Right lung (tissue), 5 donors: ENCODE results near the gene HSPA1L. TPM values are rescaled to one million over a fixed set of nuclear protein-coding genes. Genes with fewer than 3 reads are reported as not detected.

ENCODE experiments used
- DNase-seq, 2 donors: peaks; one replicate each; pipeline ENCODE4 v3.0.0-alpha.2; 2013
- polyA plus RNA-seq, 5 donors: library from polyadenylated mRNA; unstranded; fragments of 120-200 nt; gene quantifications; one replicate each; pipeline versions ENCODE4 v1.2.1 to v1.2.3, GENCODE V29; 2013; ENCODE audit warnings: inconsistent platforms in 1 of 5, low replicate concordance in 1 of 5; ENCODE audit not compliant: insufficient read length in 5 of 5, insufficient read depth in 1 of 5

The HSPA1L gene
- polyA plus RNA-seq, 5 donors = 2.9 to 4.6 (median 3.5) TPM

DNA sequence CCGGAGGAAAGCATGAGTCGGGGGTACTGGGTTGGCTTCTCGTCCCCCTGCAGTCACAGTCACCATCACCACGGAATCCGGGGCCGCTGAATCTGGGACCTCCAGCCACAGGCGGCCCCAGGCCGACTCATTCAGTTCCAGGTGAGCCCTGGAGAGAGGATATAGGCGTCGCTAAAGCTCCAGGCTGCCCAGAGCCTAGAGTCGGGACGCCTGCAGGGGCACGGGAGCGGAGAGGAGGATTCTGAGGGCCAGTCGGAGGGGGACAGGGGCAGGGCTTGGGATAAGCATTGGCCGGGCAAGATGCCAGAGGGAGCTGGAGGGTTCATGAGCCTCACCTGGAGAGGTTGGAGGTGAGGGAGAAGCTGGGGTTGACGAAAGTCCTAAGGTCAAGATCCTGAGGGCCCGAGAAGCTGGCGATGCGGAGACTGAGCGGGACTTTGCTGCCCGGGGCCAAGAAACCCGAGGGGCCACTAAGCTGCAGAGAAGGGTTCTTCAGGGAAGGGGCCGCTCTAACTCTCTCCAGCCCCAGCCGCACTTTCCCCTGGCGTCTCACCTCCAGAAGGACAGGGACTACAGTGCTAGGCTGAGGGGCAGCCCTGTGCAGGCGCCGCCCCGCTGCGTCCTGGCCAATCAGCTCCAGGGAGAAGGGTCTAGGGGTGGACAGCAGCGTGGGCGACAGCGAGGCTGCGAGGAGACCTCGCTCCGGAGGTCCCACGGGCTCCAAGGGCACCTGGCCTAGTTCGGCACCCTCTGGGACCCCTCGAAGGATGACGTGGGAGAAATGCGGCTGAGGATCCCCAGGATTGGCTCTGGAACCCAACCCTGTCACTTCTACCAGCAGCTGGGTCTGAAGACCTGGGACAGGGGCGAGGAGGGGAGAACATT is 48.9 kb downstream of the HSPA1L start:
- no peak for DNase-seq

DNA sequence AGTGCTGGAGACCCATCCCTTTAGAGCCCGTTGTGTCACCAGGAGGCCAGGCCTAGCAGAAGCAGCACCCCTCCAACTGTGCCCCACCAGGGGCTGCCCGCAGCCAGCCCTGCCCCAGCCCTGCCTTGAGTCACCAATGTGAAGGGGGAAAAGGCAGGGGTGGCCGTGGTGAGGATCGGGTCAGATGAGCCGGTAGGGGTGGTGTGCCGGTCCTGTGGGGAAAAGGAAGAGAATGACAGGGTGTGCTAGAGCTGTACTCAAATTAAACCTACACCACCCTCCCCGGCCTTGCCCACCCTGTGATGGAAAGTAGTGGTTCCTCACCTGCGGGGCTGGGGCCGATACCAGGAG is 49.5 kb downstream of the HSPA1L start:
- no peak for DNase-seq

GRCh38 chr6:31764198-31764597 is 50.9 kb downstream of the HSPA1L start:
- DNase-seq = no peak

GRCh38 chr6:31763619-31763940 is 51.5 kb downstream of the HSPA1L start:
- no peak for DNase-seq

- no peak for DNase-seq
These were observed 52.0 kb downstream of the HSPA1L start for GRCh38 chr6:31762878-31763618.

DNA sequence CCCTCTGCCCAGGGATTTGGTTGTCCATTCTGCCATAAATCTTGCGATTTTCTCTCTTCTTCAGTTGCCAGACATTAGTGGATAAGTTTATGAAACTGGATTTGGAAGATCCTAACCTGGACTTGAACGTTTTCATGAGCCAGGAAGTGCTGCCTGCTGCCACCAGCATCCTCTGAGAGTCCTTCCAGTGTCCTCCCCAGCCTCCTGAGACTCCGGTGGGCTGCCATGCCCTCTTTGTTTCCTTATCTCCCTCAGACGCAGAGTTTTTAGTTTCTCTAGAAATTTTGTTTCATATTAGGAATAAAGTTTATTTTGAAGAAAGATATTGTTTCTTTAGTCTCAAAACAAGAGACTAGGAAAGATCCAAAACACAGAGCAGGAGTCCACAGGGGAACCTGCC is 52.7 kb downstream of the HSPA1L start, which contains the start of gene SAPCD1:
Gene SAPCD1, plus strand, starts transcription at position 301 of the 400 bp plus-strand sequence. CDS start 399 bp downstream, outside the sequence.
- DNase-seq = no peak

DNA sequence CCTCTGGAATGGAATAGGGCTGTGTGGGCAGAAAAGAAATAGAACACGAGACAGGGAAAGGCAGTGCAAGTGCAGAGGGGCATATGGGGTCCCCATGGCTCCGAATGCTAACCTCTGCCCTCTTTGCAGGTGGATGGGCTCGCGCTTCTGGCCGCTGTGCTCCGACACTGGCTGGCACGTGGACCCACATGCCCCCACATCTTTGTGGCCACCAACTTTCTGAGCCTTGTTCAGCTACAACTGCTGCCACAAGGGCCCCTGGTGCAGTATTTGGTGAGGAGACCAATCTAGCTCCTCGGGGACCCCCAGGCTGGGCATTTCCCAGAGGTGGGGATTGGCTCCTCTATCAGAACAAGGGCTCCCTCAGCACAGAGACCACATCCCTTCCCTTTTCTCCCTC is 53.7 kb downstream of the HSPA1L start:
- DNase-seq = no peak

GRCh38 chr6:31760790-31761189 is 54.3 kb downstream of the HSPA1L start:
- no peak for DNase-seq

Other genes starting within 250 kb of the HSPA1L start
- under 1 TPM; 0.16 to 0.52 (median 0.35) TPM for gene LTA, start 243.0 kb downstream of the HSPA1L start, polyA plus RNA-seq
- gene TNF, start 239.7 kb downstream of the HSPA1L start, polyA plus RNA-seq = under 1 TPM in 4 of 5 donors, not detected in 1; 0.21 to 0.48 (median 0.23) TPM
- 1 to 10 TPM; 2.4 to 4.7 (median 2.5) TPM for gene LTB, start 232.9 kb downstream of the HSPA1L start, polyA plus RNA-seq
- 1 to 10 TPM; 5.4 to 9.2 (median 6.6) TPM for gene LST1, start 229.0 kb downstream of the HSPA1L start, polyA plus RNA-seq
- gene NCR3, start 222.3 kb downstream of the HSPA1L start, polyA plus RNA-seq = under 1 TPM in 4 of 5 donors, not detected in 1; 0.21 to 0.73 (median 0.39) TPM
- gene AIF1, start 200.0 kb downstream of the HSPA1L start, polyA plus RNA-seq = 10 to 100 TPM; 18.6 to 25.9 (median 21.7) TPM
- gene PRRC2A, start 194.6 kb downstream of the HSPA1L start, polyA plus RNA-seq = 100 to 1,000 TPM; 128 to 193 (median 141) TPM
- 100 to 1,000 TPM; 171 to 262 (median 214) TPM for gene BAG6, start 162.6 kb downstream of the HSPA1L start, polyA plus RNA-seq
- gene APOM, start 159.4 kb downstream of the HSPA1L start, polyA plus RNA-seq = 10 to 100 TPM in 1 of 5 donors, 1 to 10 TPM in 4; 4.5 to 12.0 (median 6.3) TPM
- 10 to 100 TPM; 15.3 to 19.6 (median 16.6) TPM for gene C6orf47, start 154.5 kb downstream of the HSPA1L start, polyA plus RNA-seq
- gene GPANK1, start 150.3 kb downstream of the HSPA1L start, polyA plus RNA-seq = 10 to 100 TPM; 17.9 to 23.6 (median 21.5) TPM
- gene CSNK2B, start 149.2 kb downstream of the HSPA1L start, polyA plus RNA-seq = 100 to 1,000 TPM; 172 to 193 (median 189) TPM
- 10 to 100 TPM; 24.1 to 40.6 (median 31.2) TPM for gene LY6G5B, start 145.3 kb downstream of the HSPA1L start, polyA plus RNA-seq
- 1 to 10 TPM; 2.7 to 5.0 (median 4.4) TPM for gene LY6G5C, start 134.2 kb downstream of the HSPA1L start, polyA plus RNA-seq
- 10 to 100 TPM; 48.7 to 64.2 (median 59.9) TPM for gene ABHD16A, start 112.0 kb downstream of the HSPA1L start, polyA plus RNA-seq
- 1 to 10 TPM in 3 of 5 donors, under 1 TPM in 1, not detected in 1; 0.88 to 1.5 (median 1.2) TPM for gene LY6G6F, start 108.4 kb downstream of the HSPA1L start, polyA plus RNA-seq
- gene LY6G6D, start 99.9 kb downstream of the HSPA1L start, polyA plus RNA-seq = under 1 TPM in 3 of 5 donors, not detected in 2; 0.48 to 0.88 (median 0.80) TPM
- under 1 TPM; 0.39 to 0.93 (median 0.65) TPM for gene LY6G6C, start 93.5 kb downstream of the HSPA1L start, polyA plus RNA-seq
- gene MPIG6B, start 91.9 kb downstream of the HSPA1L start, polyA plus RNA-seq = 1 to 10 TPM; 2.4 to 3.8 (median 3.0) TPM
- gene DDAH2, start 86.0 kb downstream of the HSPA1L start, polyA plus RNA-seq = 100 to 1,000 TPM; 137 to 213 (median 159) TPM
- gene CLIC1, start 78.8 kb downstream of the HSPA1L start, polyA plus RNA-seq = 100 to 1,000 TPM; 265 to 287 (median 272) TPM
- gene MSH5, start 75.3 kb downstream of the HSPA1L start, polyA plus RNA-seq = 10 to 100 TPM; 27.3 to 45.6 (median 29.6) TPM
- gene SAPCD1, start 52.6 kb downstream of the HSPA1L start, polyA plus RNA-seq = 10 to 100 TPM in 1 of 5 donors, 1 to 10 TPM in 4; 6.6 to 12.2 (median 8.2) TPM
- gene VWA7, start 38.0 kb downstream of the HSPA1L start, polyA plus RNA-seq = 1 to 10 TPM; 1.6 to 3.7 (median 2.0) TPM
- gene VARS1, start 19.5 kb downstream of the HSPA1L start, polyA plus RNA-seq = 10 to 100 TPM; 32.5 to 52.1 (median 38.9) TPM
- 10 to 100 TPM; 78.9 to 89.9 (median 81.8) TPM for gene LSM2, start 8.3 kb downstream of the HSPA1L start, polyA plus RNA-seq
- 100 to 1,000 TPM in 2 of 5 donors, 10 to 100 TPM in 3; 56.8 to 137 (median 68.3) TPM for gene HSPA1A, start 260 bp upstream of the HSPA1L start, polyA plus RNA-seq
- 100 to 1,000 TPM in 2 of 5 donors, 10 to 100 TPM in 3; 63.8 to 137 (median 79.9) TPM for gene HSPA1B, start 12.5 kb upstream of the HSPA1L start, polyA plus RNA-seq
- 10 to 100 TPM; 22.3 to 31.1 (median 29.1) TPM for gene NEU1, start 47.5 kb upstream of the HSPA1L start, polyA plus RNA-seq
- 10 to 100 TPM; 10.2 to 24.4 (median 19.1) TPM for gene SLC44A4, start 63.7 kb upstream of the HSPA1L start, polyA plus RNA-seq
- gene EHMT2, start 82.4 kb upstream of the HSPA1L start, polyA plus RNA-seq = 10 to 100 TPM; 59.7 to 83.8 (median 74.1) TPM
- 10 to 100 TPM; 17.0 to 24.5 (median 21.3) TPM for gene ZBTB12, start 86.8 kb upstream of the HSPA1L start, polyA plus RNA-seq
- 1 to 10 TPM; 3.6 to 7.4 (median 6.0) TPM for gene C2, start 112.4 kb upstream of the HSPA1L start, polyA plus RNA-seq
- 1 to 10 TPM; 2.1 to 8.6 (median 4.3) TPM for gene CFB, start 130.8 kb upstream of the HSPA1L start, polyA plus RNA-seq
- 10 to 100 TPM; 76.5 to 93.4 (median 81.9) TPM for gene NELFE, start 143.7 kb upstream of the HSPA1L start, polyA plus RNA-seq
- gene SKIC2, start 143.9 kb upstream of the HSPA1L start, polyA plus RNA-seq = 10 to 100 TPM; 32.1 to 43.2 (median 41.7) TPM
- gene DXO, start 156.9 kb upstream of the HSPA1L start, polyA plus RNA-seq = 10 to 100 TPM; 22.7 to 31.8 (median 27.5) TPM
- gene C4A, start 166.8 kb upstream of the HSPA1L start, polyA plus RNA-seq = 10 to 100 TPM in 1 of 5 donors, 1 to 10 TPM in 4; 4.6 to 17.8 (median 7.6) TPM
- gene C4B, start 199.5 kb upstream of the HSPA1L start, polyA plus RNA-seq = 10 to 100 TPM in 2 of 5 donors, 1 to 10 TPM in 3; 6.0 to 20.5 (median 8.7) TPM
- gene CYP21A2, start 223.1 kb upstream of the HSPA1L start, polyA plus RNA-seq = 1 to 10 TPM in 1 of 5 donors, under 1 TPM in 4; 0.26 to 1.2 (median 0.87) TPM